IMR-90 (cell line): Measurements from ENCODE around the gene ARPC2.

Experiments
- BHLHE40 ChIP-seq: fragments of 150-350 bp; IDR thresholded peaks from 2 replicates; pipeline ENCODE4 v1.6.1; 2016; ENCODE audit warnings: mild to moderate bottlenecking, low read depth, low read length
- CEBPB ChIP-seq: IDR thresholded peaks from 2 replicates; pipeline ENCODE4 v1.6.1; 2012; ENCODE audit warnings: low read depth, low read length, improper control_type of control experiment
- MAFK ChIP-seq: IDR thresholded peaks from 2 replicates; pipeline ENCODE4 v1.6.1; 2012; ENCODE audit warnings: low read depth, low read length, improper control_type of control experiment
- MAZ ChIP-seq: IDR thresholded peaks from 2 replicates; pipeline ENCODE4 v1.6.1; 2012; ENCODE audit warnings: low read depth, mild to moderate bottlenecking, low read length, improper control_type of control experiment, moderate library complexity, borderline replicate concordance
- MXI1 ChIP-seq: IDR thresholded peaks from 2 replicates; pipeline ENCODE4 v1.6.1; 2012; ENCODE audit warnings: low read depth, mild to moderate bottlenecking, low read length, moderate library complexity, borderline replicate concordance
- NFE2L2 ChIP-seq: fragments of 150-350 bp; IDR thresholded peaks from 2 replicates; pipeline ENCODE4 v1.6.1; 2016; ENCODE audit warnings: low read depth, mild to moderate bottlenecking, low read length
- POLR2A ChIP-seq: IDR thresholded peaks from 2 replicates; pipeline ENCODE4 v1.6.1; 2012; ENCODE audit warnings: mild to moderate bottlenecking, low read depth, low read length
- RAD21 ChIP-seq: IDR thresholded peaks from 2 replicates; pipeline ENCODE4 v1.6.1; 2012; ENCODE audit warnings: low read length, improper control_type of control experiment
- RCOR1 ChIP-seq: IDR thresholded peaks from 2 replicates; pipeline ENCODE4 v1.6.1; 2012; ENCODE audit warnings: mild to moderate bottlenecking, low read length, improper control_type of control experiment; ENCODE audit not compliant: insufficient replicate concordance
- RFX5 ChIP-seq: IDR thresholded peaks from 2 replicates; pipeline ENCODE4 v1.8.0; 2012; ENCODE audit warnings: low read depth, mild to moderate bottlenecking, low read length, moderate library complexity
- SMC3 ChIP-seq: fragments of 150-350 bp; IDR thresholded peaks from 2 replicates; pipeline ENCODE4 v1.6.1; 2016; ENCODE audit warnings: low read depth, mild to moderate bottlenecking, antibody characterized with exemption, low read length, moderate library complexity
- TF ChIP-seq, protein P1 (sequence below): conservative IDR thresholded peaks from 2 replicates; pipeline ENCODE4 v1.5.1; 2012; ENCODE audit warnings: mild to moderate bottlenecking, low read depth, low read length, improper control_type of control experiment
- TF ChIP-seq, protein P2 (sequence below): fragments of 150-350 bp; IDR thresholded peaks from 2 replicates; pipeline ENCODE4 v1.6.1; 2017; ENCODE audit warnings: mild to moderate bottlenecking, antibody characterized with exemption, low read length, low read depth
- TF ChIP-seq, protein P3 (sequence below): fragments of 150-350 bp; IDR thresholded peaks from 2 replicates; pipeline ENCODE4 v1.6.1; 2016; ENCODE audit warnings: low read depth, mild to moderate bottlenecking, low read length, moderate library complexity, borderline replicate concordance

DNA sequence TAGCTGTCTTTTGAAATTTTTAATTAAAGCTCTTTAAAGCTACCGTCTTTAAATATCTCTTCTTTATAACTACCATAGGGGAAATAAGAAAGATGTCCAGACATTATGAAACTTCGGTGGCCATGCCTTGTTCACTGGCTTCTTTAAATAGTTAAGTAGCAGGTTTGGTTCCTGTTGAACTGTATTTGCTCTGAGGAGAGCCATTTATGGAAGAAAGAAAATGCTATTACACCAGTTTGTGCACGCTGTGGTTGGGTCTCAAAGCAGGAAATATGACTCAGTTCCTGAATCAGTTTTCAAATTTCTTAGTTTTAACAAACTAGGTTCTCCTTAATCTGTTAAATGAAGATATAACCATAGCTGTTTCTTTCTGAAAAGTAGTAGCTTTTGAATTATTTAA lies 12.2 kb downstream of the ARPC2 start:
- TF ChIP-seq CEBPB, result no peak; the same call in 1 of the 2 replicates
- TF ChIP-seq, protein P1, sequence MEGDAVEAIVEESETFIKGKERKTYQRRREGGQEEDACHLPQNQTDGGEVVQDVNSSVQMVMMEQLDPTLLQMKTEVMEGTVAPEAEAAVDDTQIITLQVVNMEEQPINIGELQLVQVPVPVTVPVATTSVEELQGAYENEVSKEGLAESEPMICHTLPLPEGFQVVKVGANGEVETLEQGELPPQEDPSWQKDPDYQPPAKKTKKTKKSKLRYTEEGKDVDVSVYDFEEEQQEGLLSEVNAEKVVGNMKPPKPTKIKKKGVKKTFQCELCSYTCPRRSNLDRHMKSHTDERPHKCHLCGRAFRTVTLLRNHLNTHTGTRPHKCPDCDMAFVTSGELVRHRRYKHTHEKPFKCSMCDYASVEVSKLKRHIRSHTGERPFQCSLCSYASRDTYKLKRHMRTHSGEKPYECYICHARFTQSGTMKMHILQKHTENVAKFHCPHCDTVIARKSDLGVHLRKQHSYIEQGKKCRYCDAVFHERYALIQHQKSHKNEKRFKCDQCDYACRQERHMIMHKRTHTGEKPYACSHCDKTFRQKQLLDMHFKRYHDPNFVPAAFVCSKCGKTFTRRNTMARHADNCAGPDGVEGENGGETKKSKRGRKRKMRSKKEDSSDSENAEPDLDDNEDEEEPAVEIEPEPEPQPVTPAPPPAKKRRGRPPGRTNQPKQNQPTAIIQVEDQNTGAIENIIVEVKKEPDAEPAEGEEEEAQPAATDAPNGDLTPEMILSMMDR, result no peak
- no peak for TF ChIP-seq MAFK
- TF ChIP-seq, protein P2, sequence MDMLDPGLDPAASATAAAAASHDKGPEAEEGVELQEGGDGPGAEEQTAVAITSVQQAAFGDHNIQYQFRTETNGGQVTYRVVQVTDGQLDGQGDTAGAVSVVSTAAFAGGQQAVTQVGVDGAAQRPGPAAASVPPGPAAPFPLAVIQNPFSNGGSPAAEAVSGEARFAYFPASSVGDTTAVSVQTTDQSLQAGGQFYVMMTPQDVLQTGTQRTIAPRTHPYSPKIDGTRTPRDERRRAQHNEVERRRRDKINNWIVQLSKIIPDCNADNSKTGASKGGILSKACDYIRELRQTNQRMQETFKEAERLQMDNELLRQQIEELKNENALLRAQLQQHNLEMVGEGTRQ, result no peak
- TF ChIP-seq, protein P3, sequence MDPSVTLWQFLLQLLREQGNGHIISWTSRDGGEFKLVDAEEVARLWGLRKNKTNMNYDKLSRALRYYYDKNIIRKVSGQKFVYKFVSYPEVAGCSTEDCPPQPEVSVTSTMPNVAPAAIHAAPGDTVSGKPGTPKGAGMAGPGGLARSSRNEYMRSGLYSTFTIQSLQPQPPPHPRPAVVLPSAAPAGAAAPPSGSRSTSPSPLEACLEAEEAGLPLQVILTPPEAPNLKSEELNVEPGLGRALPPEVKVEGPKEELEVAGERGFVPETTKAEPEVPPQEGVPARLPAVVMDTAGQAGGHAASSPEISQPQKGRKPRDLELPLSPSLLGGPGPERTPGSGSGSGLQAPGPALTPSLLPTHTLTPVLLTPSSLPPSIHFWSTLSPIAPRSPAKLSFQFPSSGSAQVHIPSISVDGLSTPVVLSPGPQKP, result no peak
- no peak for TF ChIP-seq POLR2A
- no peak for TF ChIP-seq RFX5
- no peak for TF ChIP-seq NFE2L2
- TF ChIP-seq BHLHE40, result no peak
- no peak for TF ChIP-seq MXI1
- TF ChIP-seq MAZ, result no peak
- TF ChIP-seq RCOR1, result no peak
- no peak for TF ChIP-seq SMC3
- no peak for TF ChIP-seq RAD21
